IPS-NIHi7 (cell line): ENCODE results near the gene FOXD4L6.
"Not testable (repeated sequence)": the region's sequence is repeated elsewhere in the genome, so short reads cannot be mapped to it uniquely, and the experiment has no call there.

Source experiments
- DNase-seq: peaks from one replicate; pipeline ENCODE4 v3.0.0; 2012; ENCODE audit warnings: mixed read lengths; ENCODE audit errors: extremely low spot score

The FOXD4L6 gene

GRCh38 chr9:41128581-41128980 is at the start of gene FOXD4L6:
FOXD4L6 (minus strand) TSS chr9:41128681; CDS start chr9:41128383, 298 bp downstream.
- DNase-seq: not testable (repeated sequence)

DNA sequence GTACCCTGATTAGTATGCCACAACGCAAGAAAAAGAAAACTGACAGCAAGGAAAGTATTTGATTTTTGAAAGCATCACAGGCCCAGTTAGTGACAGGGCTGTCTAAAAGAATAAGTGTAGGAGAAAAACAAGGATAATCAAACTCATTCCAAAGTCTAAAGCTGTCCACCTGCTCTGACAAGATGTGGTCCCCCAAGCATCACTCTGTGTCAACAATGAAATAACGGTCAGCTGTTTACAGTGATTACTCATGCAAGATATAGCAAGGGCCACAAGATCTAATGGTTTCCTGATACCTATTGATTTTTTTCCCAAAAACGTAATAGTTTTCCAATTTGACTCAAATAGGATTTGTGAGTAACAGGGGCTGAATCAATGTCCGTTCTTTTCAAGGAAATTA is 46.5 kb upstream of the FOXD4L6 start:
- DNase-seq: not testable (repeated sequence)

- DNase-seq: not testable (repeated sequence)
Observed at GRCh38 chr9:41150116-41150515, 21.6 kb upstream of the FOXD4L6 start.

- not testable (repeated sequence) for DNase-seq
Observed at GRCh38 chr9:41141878-41142277, 13.4 kb upstream of the FOXD4L6 start.

DNA sequence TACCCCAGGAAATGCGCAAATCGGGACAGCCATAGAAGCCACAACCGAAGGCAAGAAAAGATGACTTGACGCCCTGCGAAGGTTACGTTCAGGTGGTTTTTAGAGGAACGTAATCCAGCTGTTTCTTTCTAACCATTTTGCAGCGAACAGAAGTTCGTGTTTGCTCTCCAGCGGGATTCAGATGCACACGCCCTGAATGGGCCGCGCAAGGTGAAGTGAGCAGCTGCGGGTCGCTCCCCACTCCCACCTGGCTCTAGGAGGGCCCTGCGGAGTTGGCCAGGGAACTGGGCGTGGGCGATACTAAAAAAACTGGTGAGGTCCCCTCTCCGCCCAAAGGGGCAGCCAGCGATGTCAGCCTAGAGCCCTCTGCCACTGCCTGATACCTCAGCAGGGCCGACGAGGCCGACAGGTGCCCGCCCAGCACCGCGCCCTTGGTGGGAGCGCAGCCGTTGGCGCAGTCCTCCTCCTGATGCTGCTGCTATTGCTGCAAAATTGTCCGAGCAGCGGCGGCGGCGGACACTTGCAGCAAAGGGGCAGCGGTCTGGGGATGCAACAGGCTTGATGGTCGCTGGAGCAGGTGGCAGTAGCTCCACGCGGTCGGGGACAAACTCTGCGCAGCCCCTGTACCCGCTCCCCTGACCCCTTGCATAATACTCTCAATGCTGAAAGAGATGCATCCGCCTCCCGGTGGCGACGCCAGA is 1.6 kb downstream of the FOXD4L6 start:
- DNase-seq: not testable (repeated sequence)

GRCh38 chr9:41125936-41126335 is 2.5 kb downstream of the FOXD4L6 start:
- DNase-seq: not testable (repeated sequence)

GRCh38 chr9:41125109-41125658 is 3.3 kb downstream of the FOXD4L6 start:
- not testable (repeated sequence) for DNase-seq

DNA sequence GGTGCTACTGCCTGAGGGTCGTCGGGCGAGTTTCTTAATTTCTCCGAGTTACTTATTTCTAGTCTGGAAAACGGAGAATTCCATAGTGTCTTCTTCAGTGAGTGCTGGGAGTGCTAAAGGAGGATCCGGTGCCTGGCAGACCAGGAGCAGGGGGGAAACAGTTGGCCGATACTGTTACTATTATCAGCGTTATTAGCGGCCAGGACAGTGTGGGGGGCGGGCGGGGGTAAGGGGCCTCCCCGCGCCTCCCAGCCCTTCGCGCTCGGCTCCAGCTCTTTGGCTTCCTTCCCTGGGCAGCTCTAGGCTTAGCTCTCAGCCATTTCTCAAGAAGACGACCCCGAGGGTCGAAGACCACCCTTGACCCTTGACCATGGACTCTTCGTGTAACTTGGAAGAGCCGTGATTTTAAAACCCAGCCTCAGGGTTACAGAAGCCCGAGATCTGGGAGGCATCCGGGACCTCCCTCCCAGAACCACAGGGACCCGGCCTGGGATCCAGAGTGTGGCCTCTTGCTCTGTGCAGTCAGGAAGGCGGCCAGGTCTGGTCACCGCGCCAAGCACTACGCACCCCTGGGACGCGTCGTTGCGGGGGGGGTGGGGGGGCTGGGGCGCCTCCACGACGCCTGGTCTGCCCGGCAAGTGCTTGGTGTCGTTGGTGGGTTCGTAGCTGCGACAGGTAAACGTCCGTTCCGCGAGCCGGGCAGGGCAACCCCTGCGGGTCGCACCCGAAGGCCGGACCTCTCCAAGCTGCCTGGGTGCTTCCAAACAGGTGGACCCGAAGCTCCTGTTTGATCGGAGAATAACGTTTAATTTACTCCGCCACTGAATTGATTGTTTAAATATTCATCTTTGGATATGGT is 4.0 kb downstream of the FOXD4L6 start:
- DNase-seq: not testable (repeated sequence)

DNA sequence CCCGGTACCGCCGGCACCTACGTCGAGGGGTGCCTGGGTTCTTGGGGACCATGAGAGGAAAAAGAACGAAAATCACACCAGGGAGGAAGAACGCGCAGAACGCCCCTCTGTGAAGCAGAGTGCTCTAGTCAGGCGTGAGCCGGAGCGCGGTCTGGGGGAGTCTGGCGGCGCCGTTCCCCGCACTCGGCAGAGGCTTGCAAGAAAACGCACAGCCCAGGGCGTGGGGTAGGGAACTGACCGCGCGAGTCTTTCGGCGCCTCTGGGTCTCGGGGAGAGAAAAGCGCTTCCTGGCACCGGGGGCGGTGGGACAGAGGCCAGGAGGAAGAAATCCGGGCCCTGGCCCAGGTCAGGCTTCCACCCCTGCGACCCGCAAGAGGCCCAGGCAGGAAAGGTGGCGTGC is 4.7 kb downstream of the FOXD4L6 start:
- DNase-seq: not testable (repeated sequence)

DNA sequence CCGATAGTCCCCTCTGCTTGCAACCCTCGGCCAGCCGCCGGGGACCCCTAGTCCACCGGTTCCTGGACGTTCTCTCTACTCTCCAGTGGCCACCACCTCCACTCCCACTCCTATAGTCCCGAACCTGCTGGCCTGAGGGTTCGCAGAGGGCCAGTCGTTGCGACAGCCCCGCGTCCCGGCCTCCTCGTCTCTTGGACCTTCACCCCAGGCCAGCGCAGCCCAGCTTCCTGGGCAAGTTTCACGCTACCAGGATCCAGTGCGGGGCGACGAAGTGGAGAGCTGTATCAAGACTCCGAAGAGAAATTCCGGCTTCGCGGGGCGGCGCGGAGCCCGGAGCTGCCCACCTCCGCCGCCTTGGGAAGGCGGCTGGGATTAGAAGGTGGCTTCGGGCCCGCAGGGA is 5.1 kb downstream of the FOXD4L6 start:
- not testable (repeated sequence) for DNase-seq

GRCh38 chr9:41120696-41121095 is 7.8 kb downstream of the FOXD4L6 start:
- DNase-seq: not testable (repeated sequence)

- DNase-seq: not testable (repeated sequence)
Observed at GRCh38 chr9:41119719-41120118, 8.8 kb downstream of the FOXD4L6 start.

DNA sequence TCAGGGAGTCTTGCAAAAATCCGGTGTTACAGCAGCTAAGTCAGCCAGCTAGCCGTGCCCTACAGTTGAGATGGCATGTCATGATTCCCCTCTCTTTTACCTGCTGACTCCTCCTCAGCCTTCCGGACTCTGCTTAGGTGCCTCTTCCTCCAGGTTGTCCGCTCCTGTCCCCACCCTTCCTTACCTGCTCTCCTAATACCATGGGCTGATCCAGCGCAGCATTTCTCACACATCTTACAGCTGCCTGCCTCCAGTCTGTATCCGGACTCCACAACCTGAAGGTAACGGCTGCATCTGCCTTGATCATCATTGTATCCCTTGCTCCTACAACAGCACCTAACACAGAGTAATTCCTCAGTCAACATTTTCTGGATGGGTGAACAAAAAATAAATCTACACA is 9.2 kb downstream of the FOXD4L6 start:
- DNase-seq: not testable (repeated sequence)

DNA sequence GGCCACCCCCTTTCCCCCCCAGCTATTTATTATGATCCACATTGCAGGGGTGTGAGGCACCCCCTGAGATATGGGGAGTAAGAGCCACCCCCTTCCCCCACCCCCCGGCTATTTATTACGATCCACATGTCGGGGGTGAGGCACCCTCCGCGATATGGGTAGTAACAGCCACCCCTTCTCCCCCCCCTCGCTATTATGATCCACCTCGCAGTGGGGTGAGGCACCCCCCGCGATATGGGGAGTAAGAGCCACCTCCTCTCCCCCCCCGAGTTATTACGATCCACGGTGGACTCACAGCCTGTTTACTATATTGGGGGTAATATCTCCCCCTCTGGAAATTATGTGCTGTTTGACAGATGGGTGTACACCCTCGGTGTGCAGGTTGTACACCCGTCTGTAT is 15.1 kb downstream of the FOXD4L6 start:
- not testable (repeated sequence) for DNase-seq

DNA sequence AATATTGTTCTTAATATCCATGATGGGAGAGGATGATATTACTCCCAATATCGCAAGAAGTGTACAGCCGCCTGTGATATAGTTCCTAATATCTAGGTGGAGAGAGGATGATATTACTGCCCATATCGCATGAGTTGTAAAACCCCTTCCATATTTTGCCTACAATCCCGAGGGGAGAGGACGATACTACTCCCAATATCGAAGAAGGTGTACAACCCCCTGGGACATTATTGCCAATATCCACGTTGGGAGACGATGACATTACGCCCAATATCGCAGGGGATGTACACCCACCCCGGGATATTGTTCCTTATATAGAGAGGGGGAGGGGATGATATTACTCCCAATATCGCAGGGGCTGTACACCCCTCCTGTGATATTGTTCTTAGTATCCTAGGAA is 17.1 kb downstream of the FOXD4L6 start:
- DNase-seq: not testable (repeated sequence)

- DNase-seq: not testable (repeated sequence)
Observed at GRCh38 chr9:41110913-41111312, 17.6 kb downstream of the FOXD4L6 start.

DNA sequence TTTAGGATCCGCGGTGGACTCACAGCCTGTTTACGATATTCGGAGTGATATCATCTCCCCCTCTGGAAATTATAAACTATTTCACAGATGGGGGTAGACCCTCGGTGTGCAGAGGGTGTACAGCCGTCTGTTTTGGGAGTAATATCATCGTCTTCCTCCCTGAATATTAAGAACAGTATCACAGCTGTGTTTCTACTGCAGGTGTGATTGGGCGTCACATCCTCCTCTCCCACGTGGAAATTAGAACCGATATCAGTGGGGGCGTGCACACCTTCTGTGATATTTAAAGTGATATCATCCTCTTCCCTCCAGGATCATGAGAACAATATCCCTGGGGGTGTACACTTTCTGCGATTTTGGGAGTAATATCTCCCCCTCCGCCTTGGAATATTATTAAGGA is 19.2 kb downstream of the FOXD4L6 start:
- not testable (repeated sequence) for DNase-seq

DNA sequence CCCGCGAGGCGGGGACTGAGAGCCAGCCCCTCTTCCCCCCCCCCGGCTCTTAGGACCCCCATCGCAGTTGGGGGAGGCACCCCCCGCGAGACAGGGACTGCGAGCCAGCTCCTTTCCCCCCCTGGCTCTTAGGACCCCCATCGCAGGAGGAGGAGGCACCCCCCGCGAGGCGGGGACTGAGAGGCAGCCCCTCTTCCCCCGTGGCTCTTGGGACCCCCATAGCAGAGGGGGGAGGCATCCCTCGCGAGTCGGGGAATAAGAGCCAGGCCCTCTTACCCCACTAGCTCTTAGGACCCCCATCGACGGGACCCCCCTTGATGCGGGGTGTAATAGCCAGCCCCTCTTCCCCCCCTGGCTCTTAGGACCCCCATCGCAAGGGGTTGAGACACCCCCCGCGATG is 19.7 kb downstream of the FOXD4L6 start:
- DNase-seq: not testable (repeated sequence)

DNA sequence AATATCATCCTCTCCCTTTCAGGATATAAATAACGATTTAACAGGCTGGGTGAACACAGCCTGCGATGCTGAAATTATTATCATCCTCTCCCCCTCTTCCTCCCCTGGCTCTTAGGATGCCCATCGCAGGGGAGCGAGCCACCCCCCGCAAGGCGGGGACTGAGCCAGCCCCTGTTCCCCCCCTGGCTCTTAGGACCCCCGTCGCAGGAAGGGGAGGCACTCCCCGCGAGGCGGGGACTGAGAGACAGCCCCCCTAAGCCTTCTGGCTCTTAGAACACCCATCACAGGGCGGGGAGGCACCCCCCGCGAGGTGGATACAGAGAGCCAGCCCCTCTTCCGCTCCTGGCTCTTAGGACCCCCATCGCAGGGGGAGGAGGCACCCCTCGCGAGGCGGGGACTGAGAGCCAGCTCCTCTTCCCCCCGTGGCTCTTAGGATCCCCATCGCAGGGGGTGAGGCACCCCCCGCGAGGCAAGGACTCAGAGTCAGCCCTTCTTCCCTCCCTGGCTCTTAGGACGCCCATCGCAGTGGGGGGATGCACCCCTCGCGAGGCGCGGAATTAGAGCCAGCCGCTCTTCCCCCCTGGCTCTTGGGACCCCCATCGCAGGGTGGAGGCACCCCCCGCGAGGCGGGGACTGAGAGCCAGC is 21.9 kb downstream of the FOXD4L6 start:
- not testable (repeated sequence) for DNase-seq

GRCh38 chr9:41105557-41106253 is 22.8 kb downstream of the FOXD4L6 start:
- DNase-seq: not testable (repeated sequence)

- DNase-seq: not testable (repeated sequence)
Observed at GRCh38 chr9:41104542-41104941, 23.9 kb downstream of the FOXD4L6 start.
